ENCODE data around the gene LCLAT1. TPM values are rescaled to one million over a fixed set of nuclear protein-coding genes. Genes with fewer than 3 reads are reported as not detected.

LCLAT1 gene
- total RNA-seq, 4 donors from 2014 or later = 11.9 to 13.5 (median 12.6) TPM

DNA sequence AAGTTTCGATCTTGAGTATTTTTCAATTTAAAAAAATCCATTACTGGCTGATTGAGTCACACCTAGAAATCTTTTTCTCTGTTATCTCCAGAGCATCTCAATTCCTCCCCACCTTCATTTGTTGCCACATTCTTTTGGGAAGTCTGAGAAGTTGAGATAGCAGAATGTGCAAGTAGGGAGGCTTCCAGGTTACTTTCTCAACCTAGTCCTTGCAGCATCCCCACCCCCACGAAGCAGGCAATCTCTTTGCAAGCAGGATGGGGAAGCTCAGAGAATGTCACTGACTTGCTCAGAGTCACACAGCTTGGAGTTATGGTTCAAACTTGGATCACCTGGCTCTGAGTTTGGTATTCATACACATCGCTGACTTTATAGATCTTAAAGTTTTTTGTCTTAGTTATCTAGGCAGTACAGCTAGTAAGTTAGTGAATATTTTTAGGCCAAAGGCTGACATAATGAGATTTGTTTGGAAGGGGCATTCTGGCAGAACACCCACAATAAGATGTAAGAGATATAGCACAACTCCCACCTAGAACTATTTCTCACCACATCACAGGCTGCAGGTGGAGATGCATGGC lies 25.9 kb upstream of the LCLAT1 start:
- 85 to 86% methylated on average over 3 of the region's 3 CpGs for WGBS, 2 donors
- H3K9me3 ChIP-seq = no peaks in the 10 kb centered on the region
- intact Hi-C loops (cut with DNase I) = no loop called here
- no peaks in the 10 kb centered on the region for H3K27me3 ChIP-seq
- H3K4me1 ChIP-seq = peaks cover 0 to 29% (median 15%) of the 10 kb centered on the region in 3 donors
- no peak overlapping the region for H3K4me3 ChIP-seq
- no peak for TF ChIP-seq POLR2A (IDR thresholded peaks at IDR 0.05)
- TF ChIP-seq, protein P1, sequence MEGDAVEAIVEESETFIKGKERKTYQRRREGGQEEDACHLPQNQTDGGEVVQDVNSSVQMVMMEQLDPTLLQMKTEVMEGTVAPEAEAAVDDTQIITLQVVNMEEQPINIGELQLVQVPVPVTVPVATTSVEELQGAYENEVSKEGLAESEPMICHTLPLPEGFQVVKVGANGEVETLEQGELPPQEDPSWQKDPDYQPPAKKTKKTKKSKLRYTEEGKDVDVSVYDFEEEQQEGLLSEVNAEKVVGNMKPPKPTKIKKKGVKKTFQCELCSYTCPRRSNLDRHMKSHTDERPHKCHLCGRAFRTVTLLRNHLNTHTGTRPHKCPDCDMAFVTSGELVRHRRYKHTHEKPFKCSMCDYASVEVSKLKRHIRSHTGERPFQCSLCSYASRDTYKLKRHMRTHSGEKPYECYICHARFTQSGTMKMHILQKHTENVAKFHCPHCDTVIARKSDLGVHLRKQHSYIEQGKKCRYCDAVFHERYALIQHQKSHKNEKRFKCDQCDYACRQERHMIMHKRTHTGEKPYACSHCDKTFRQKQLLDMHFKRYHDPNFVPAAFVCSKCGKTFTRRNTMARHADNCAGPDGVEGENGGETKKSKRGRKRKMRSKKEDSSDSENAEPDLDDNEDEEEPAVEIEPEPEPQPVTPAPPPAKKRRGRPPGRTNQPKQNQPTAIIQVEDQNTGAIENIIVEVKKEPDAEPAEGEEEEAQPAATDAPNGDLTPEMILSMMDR (IDR thresholded peaks at IDR 0.05) = no peak
- H3K36me3 ChIP-seq = no peaks in the 10 kb centered on the region
- H3K27ac ChIP-seq = peak overlapping the region in 2 of 4 donors; percentile 51 to 74
- DNase-seq = no peak

DNA sequence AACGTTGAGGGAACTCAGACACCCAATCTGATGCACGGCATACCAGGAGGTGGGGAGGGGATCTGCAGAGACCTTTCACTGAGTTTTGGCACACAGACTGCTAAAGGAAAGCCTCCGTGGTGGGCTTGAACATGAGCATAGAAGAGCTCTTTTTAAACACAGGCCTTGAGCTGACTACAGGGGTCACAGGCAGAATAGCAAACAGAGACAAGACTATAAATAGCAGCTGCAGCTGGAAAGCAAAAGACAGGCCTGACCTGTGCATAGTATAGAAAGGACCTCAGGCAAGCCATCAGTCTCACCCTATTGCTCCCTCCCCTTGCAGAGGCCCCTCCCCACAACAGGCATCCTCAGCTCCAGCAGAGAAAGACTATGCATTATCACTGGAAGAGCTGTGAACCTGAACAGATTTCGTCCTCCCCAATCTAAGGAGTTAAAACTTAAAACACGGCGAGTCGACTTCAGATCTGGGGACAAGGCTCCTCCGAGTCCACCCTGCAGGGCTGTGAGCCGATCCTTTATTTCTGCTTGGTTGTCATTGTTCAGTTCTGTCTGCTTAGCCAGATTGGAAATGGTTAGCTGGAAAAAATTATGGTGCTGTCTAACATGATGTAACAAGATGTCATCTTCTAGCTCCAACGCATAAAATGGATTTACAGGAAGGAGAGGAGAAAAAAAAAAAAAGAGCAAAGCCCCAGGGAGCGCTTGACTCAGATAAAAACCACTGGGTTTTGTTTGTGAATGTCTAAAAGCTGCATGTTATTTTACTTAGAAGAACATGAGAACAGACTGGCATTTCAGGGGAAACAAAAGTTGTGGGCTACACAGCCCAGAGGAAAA lies 25.2 kb upstream of the LCLAT1 start:
- H3K9me3 ChIP-seq = no peaks in the 10 kb centered on the region
- no peak overlapping the region for H3K4me3 ChIP-seq
- TF ChIP-seq POLR2A (IDR thresholded peaks at IDR 0.05) = no peak
- TF ChIP-seq, protein P1 (IDR thresholded peaks at IDR 0.05) = no peak
- H3K27me3 ChIP-seq = no peaks in the 10 kb centered on the region
- no peaks in the 10 kb centered on the region for H3K36me3 ChIP-seq
- WGBS, 2 donors = 50 to 53% methylated on average over 11 of the region's 11 CpGs
- intact Hi-C loops (cut with DNase I) = no loop called here
- DNase-seq = no peak
- H3K4me1 ChIP-seq = peaks cover 0 to 29% (median 15%) of the 10 kb centered on the region in 3 donors
- H3K27ac ChIP-seq = peak overlapping the region in 3 of 4 donors; percentile 1 to 74 (median 51)

DNA sequence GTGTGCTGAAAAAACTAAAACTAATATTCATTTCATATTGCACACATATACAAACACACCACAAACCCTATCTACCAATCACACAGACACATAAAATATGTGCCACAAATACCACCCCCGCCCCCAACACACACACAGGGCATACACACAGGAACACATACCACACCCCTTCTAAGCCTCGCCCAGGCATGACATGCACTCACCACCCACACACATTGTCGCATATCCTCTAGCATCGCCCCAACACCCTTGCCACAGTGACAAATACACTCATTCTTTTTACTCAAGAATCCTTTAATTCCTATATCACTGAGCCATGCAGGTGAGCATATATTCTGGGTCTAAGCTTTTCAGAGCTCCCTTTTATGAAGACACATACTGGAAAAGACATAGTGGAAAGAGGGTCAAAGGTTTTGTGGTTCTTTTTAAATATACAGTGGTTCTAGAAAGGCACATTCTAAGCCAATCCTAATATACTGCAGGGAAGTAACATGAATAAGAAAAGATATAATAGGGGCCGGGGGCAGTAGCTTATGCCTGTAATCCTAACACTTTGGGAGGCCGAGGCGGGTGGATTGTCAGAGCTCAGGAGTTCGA lies 24.5 kb upstream of the LCLAT1 start:
- TF ChIP-seq POLR2A (IDR thresholded peaks at IDR 0.05) = no peak
- TF ChIP-seq, protein P1 (IDR thresholded peaks at IDR 0.05) = no peak
- Histone ChIP-seq H3K27ac (peak overlapping the region in 3 of 4 donors; percentile 1 to 74 (median 51)), H3K4me3 (no peak overlapping the region), H3K9me3 (no peaks in the 10 kb centered on the region), H3K27me3 (no peaks in the 10 kb centered on the region), H3K4me1 (peaks cover 0 to 29% (median 15%) of the 10 kb centered on the region in 3 donors), H3K36me3 (no peaks in the 10 kb centered on the region)
- intact Hi-C loops (cut with DNase I) = no loop called here
- 52 to 65% methylated on average over 8 of the region's 8 CpGs for whole genome bisulfite sequencing, 2 donors
- DNase-seq = no peak

DNA sequence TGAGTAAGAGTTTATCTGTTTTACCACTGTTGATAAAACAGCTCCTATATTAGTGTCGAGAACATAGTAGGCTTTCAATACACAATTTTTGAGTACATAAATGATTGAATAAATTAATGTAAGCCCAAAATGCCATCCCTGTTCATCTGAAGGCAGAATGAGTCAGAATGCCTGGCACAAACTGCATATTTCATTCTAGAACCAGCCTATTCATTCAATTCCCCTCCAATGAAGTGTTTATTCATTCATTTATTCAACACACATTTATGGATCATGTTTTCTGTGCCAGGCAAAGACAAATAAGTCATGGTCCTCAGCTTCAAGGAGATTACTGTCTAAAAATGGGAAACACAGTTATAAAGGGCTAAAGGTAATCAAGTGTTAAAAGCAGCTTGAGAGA lies 22.8 kb upstream of the LCLAT1 start:
- intact Hi-C loops (cut with DNase I) = no loop called here
- 50 to 71% methylated on average over 1 of the region's 1 CpG for WGBS, 2 donors

More for the DNA sequence above, 22.8 kb upstream of the LCLAT1 start:
- H3K27me3 ChIP-seq = no peaks in the 10 kb centered on the region
- H3K27ac ChIP-seq = no peak overlapping the region
- no peak for DNase-seq
- no peaks in the 10 kb centered on the region for H3K9me3 ChIP-seq
- no peaks in the 10 kb centered on the region for H3K36me3 ChIP-seq
- no peak for TF ChIP-seq POLR2A (IDR thresholded peaks at IDR 0.05)
- TF ChIP-seq, protein P1 (IDR thresholded peaks at IDR 0.05) = no peak
- peaks cover 0 to 29% (median 15%) of the 10 kb centered on the region in 3 donors for H3K4me1 ChIP-seq
- no peak overlapping the region for H3K4me3 ChIP-seq

Measured in esophagus squamous epithelium (tissue), 5 donors.